Brain microvascular endothelial cell (primary cell): ENCODE measurements around the gene AZI2.

Experiments
- DNase-seq: peaks from one replicate; pipeline ENCODE4 v3.0.0-alpha.2; 2020
- H3K27ac ChIP-seq: fragments of 250-450 bp; sonication (Bioruptor Pico); 2 replicates; pipeline ENCODE4 v1.5.1; 2020; ENCODE audit warnings: mild to moderate bottlenecking, moderate library complexity
- H3K27me3 ChIP-seq: fragments of 250-450 bp; sonication (Bioruptor Pico); replicated peaks from 2 replicates; pipeline ENCODE4 v1.5.1; 2020; ENCODE audit warnings: mild to moderate bottlenecking
- H3K36me3 ChIP-seq: fragments of 250-450 bp; sonication (Bioruptor Pico); replicated peaks from 2 replicates; pipeline ENCODE4 v1.5.1; 2020; ENCODE audit warnings: mild to moderate bottlenecking
- H3K4me3 ChIP-seq: 2 replicates; pipeline ENCODE4 v1.5.1; 2011; ENCODE audit warnings: low read depth, mild to moderate bottlenecking, control low read depth, low read length, moderate library complexity
- CTCF ChIP-seq: IDR thresholded peaks from 2 replicates; pipeline ENCODE4 v1.5.1; 2011; ENCODE audit warnings: low read depth, mild to moderate bottlenecking, moderate library complexity, low read length, control low read depth, inconsistent platforms; ENCODE audit errors: missing control alignments
- in situ Hi-C: cut with HindIII; loops from 2 replicates; pipeline ENCODE4 v1.10.0; 2017; ENCODE audit warnings: low sequenced_read_pairs, low pct_ligation_motif_present

AZI2 gene

GRCh38 chr3:28348629-28349468 is at the start of gene AZI2, which contains the start of gene ZCWPW2:
AZI2 (minus strand) TSS chr3:28348824; CDS start chr3:28340617, 8,207 bp downstream.
ZCWPW2 (plus strand) TSS chr3:28348721; CDS start chr3:28413069, 64,348 bp downstream.
- Histone ChIP-seq H3K4me3 (peak within 1 kb of the TSS; percentile 89), H3K27me3 (no peaks in the 10 kb centered on the region), H3K27ac (peak within 1 kb of the TSS; percentile 98), H3K36me3 (no peaks in the 10 kb centered on the region)
- in situ Hi-C loops: no loop called here
- peak; percentile 93 for DNase-seq
- TF ChIP-seq CTCF: peak; percentile 30

GRCh38 chr3:28388978-28389377 is 40.4 kb upstream of the AZI2 start:
- TF ChIP-seq CTCF: no peak
- DNase-seq: no peak
- H3K27ac ChIP-seq: no peak overlapping the region

GRCh38 chr3:28386049-28386448 is 37.4 kb upstream of the AZI2 start:
- in situ Hi-C loops: no loop called here

More at GRCh38 chr3:28388978-28389377, 40.4 kb upstream of the AZI2 start:
- Histone ChIP-seq H3K4me3 (no peak overlapping the region), H3K27me3 (no peaks in the 10 kb centered on the region), H3K36me3 (no peaks in the 10 kb centered on the region)
- in situ Hi-C loops: no loop called here

GRCh38 chr3:28376424-28376823 is 27.8 kb upstream of the AZI2 start:
- no peak overlapping the region for H3K4me3 ChIP-seq
- DNase-seq: peak; percentile 15
- no peak for TF ChIP-seq CTCF
- in situ Hi-C loops: no loop called here
- H3K36me3 ChIP-seq: no peaks in the 10 kb centered on the region
- H3K27me3 ChIP-seq: no peaks in the 10 kb centered on the region
- no peak overlapping the region for H3K27ac ChIP-seq

More at GRCh38 chr3:28386049-28386448, 37.4 kb upstream of the AZI2 start:
- no peaks in the 10 kb centered on the region for H3K27me3 ChIP-seq
- no peak for TF ChIP-seq CTCF
- H3K36me3 ChIP-seq: no peaks in the 10 kb centered on the region
- no peak overlapping the region for H3K4me3 ChIP-seq
- no peak for DNase-seq
- H3K27ac ChIP-seq: no peak overlapping the region

- DNase-seq: peak; percentile 5
- in situ Hi-C loops: no loop called here
- TF ChIP-seq CTCF: no peak
- Histone ChIP-seq H3K27me3 (no peaks in the 10 kb centered on the region), H3K27ac (peak overlapping the region; percentile 98), H3K4me3 (peak overlapping the region; percentile 89), H3K36me3 (no peaks in the 10 kb centered on the region)
Observed at GRCh38 chr3:28349469-28350000, 911 bp upstream of the AZI2 start.
